22Rv1 (cell line): ENCODE data around the gene FGD1.
A peak's percentile ranks its signal among the peaks of the same experiment; 100 is the strongest.

Source experiments
- H3K27ac ChIP-seq: fragments of 450-650 bp; 2 replicates; pipeline ENCODE4 v1.5.1; 2017
- CTCF ChIP-seq: fragments of 450-650 bp; IDR thresholded peaks from 2 replicates; pipeline ENCODE4 v1.5.1; 2017; ENCODE audit warnings: mild to moderate bottlenecking
- ZFX ChIP-seq: fragments of 450-650 bp; IDR thresholded peaks from 2 replicates; pipeline ENCODE4 v1.6.1; 2017; ENCODE audit warnings: antibody characterized with exemption, borderline replicate concordance

FGD1 gene

GRCh38 chrX:54452920-54453319 is 43.1 kb downstream of the FGD1 start:
- no peak for TF ChIP-seq CTCF
- no peak for TF ChIP-seq ZFX
- no peak overlapping the region for H3K27ac ChIP-seq

- H3K27ac ChIP-seq, result no peak overlapping the region
- TF ChIP-seq CTCF (no peak), ZFX (no peak)
Observed at GRCh38 chrX:54449929-54450328, 46.1 kb downstream of the FGD1 start.

- H3K27ac ChIP-seq, result no peak overlapping the region
- peak; percentile 23; the same call in 1 of the 2 replicates for TF ChIP-seq CTCF
- no peak for TF ChIP-seq ZFX
Observed at GRCh38 chrX:54447461-54447860, 48.6 kb downstream of the FGD1 start.

- no peak overlapping the region for H3K27ac ChIP-seq
- TF ChIP-seq CTCF, result no peak
- no peak for TF ChIP-seq ZFX
Observed at GRCh38 chrX:54446084-54446483, 50.0 kb downstream of the FGD1 start.

GRCh38 chrX:54444752-54445151 is 51.3 kb downstream of the FGD1 start:
- no peak for TF ChIP-seq CTCF
- TF ChIP-seq ZFX, result no peak
- no peak overlapping the region for H3K27ac ChIP-seq

- no peak overlapping the region for H3K27ac ChIP-seq
- TF ChIP-seq CTCF (no peak), ZFX (no peak)
Observed at GRCh38 chrX:54442790-54443189, 53.2 kb downstream of the FGD1 start.

- no peak within 1 kb of the TSS for H3K27ac ChIP-seq
- TF ChIP-seq ZFX (no peak), CTCF (no peak)
Observed at GRCh38 chrX:54439960-54440871, 55.8 kb downstream of the FGD1 start, which contains the start of gene TSR2. TSR2 (plus strand) TSS chrX:54440404; CDS start chrX:54440422, 18 bp downstream.
